DOHH2 (cell line): ENCODE measurements around the gene DENND1A.

Source experiments
- H3F3A ChIP-seq: fragments of 200-600 bp; sonication (generic), shearing (Covaris generic); 2 replicates; pipeline ENCODE4 v1.6.0; 2016; ENCODE audit warnings: antibody characterized with exemption, mild to moderate bottlenecking; ENCODE audit not compliant: control insufficient read depth, insufficient read depth
- H3K27ac ChIP-seq: fragments of 200-600 bp; sonication (generic); 2 replicates; pipeline ENCODE4 v1.5.1; 2014; ENCODE audit warnings: low read depth, mild to moderate bottlenecking, low read length, moderate library complexity
- H3K27me3 ChIP-seq: fragments of 200-600 bp; sonication (generic); 2 replicates; pipeline ENCODE4 v1.6.1; 2014; ENCODE audit warnings: mild to moderate bottlenecking, low read length, mixed read lengths; ENCODE audit not compliant: control insufficient read depth
- H3K36me3 ChIP-seq: fragments of 200-600 bp; sonication (generic); 2 replicates; pipeline ENCODE4 v1.6.1; 2014; ENCODE audit warnings: mild to moderate bottlenecking, low read length, moderate library complexity, mixed read lengths; ENCODE audit not compliant: control insufficient read depth
- H3K4me1 ChIP-seq: fragments of 200-600 bp; sonication (generic); 2 replicates; pipeline ENCODE4 v1.6.1; 2014; ENCODE audit warnings: mild to moderate bottlenecking, low read length, mixed read lengths; ENCODE audit not compliant: control insufficient read depth
- H3K4me2 ChIP-seq: fragments of 200-600 bp; sonication (generic); 2 replicates; pipeline ENCODE4 v1.6.0; 2014; ENCODE audit warnings: mild to moderate bottlenecking, low read length, moderate library complexity
- H3K4me3 ChIP-seq: fragments of 200-600 bp; sonication (generic); 2 replicates; pipeline ENCODE4 v1.5.1; 2014; ENCODE audit warnings: mild to moderate bottlenecking, low read length, mixed read lengths
- H3K79me2 ChIP-seq: fragments of 200-600 bp; sonication (generic); 2 replicates; pipeline ENCODE4 v1.6.1; 2014; ENCODE audit warnings: mild to moderate bottlenecking, low read length, mixed read lengths; ENCODE audit not compliant: control insufficient read depth
- H3K9me2 ChIP-seq: fragments of 200-600 bp; sonication (generic); replicated peaks from 2 replicates; pipeline ENCODE4 v1.6.1; 2014; ENCODE audit warnings: mild to moderate bottlenecking, low read length, mixed read lengths; ENCODE audit not compliant: control insufficient read depth
- H3K9me3 ChIP-seq: fragments of 200-600 bp; sonication (generic); 2 replicates; pipeline ENCODE4 v1.6.1; 2014; ENCODE audit warnings: antibody characterized with exemption, low read length, mixed read lengths; ENCODE audit not compliant: control insufficient read depth, insufficient read depth
- H4K20me1 ChIP-seq: fragments of 200-600 bp; sonication (generic); 2 replicates; pipeline ENCODE4 v1.6.0; 2014; ENCODE audit warnings: low read depth, mild to moderate bottlenecking, antibody characterized with exemption, low read length, moderate library complexity; ENCODE audit not compliant: control insufficient read depth, insufficient read depth
- CTCF ChIP-seq: fragments of 200-600 bp; sonication (generic); IDR thresholded peaks from one replicate; pipeline ENCODE4 v1.5.1; 2014; ENCODE audit warnings: antibody characterized with exemption, mild to moderate bottlenecking, low read depth, low read length; ENCODE audit not compliant: poor library complexity, severe bottlenecking
- EZH2phosphoT487 ChIP-seq: fragments of 200-600 bp; sonication (generic); IDR thresholded peaks from 2 replicates; pipeline ENCODE4 v1.6.1; 2017; ENCODE audit warnings: borderline replicate concordance, mild to moderate bottlenecking, antibody characterized with exemption, low read length, moderate library complexity, mixed read lengths

Gene DENND1A

GRCh38 chr9:123362856-123363255 lies 567.1 kb downstream of the DENND1A start:
- no peaks in the 10 kb centered on the region for H3K27me3 ChIP-seq
- H3K9me2 ChIP-seq, result no peaks in the 10 kb centered on the region
- no peak overlapping the region for H3K4me3 ChIP-seq
- no peaks in the 10 kb centered on the region for H3K9me3 ChIP-seq
- no peak overlapping the region for H3K27ac ChIP-seq
- H3F3A ChIP-seq, result no peaks in the 10 kb centered on the region
- no peaks in the 10 kb centered on the region for H4K20me1 ChIP-seq
- H3K4me2 ChIP-seq, result no peak overlapping the region
- peaks cover 26% of the 10 kb centered on the region for H3K4me1 ChIP-seq
- H3K36me3 ChIP-seq, result no peaks in the 10 kb centered on the region
- TF ChIP-seq CTCF, result no peak
- TF ChIP-seq EZH2phosphoT487, result no peak
- no peaks in the 10 kb centered on the region for H3K79me2 ChIP-seq

DNA sequence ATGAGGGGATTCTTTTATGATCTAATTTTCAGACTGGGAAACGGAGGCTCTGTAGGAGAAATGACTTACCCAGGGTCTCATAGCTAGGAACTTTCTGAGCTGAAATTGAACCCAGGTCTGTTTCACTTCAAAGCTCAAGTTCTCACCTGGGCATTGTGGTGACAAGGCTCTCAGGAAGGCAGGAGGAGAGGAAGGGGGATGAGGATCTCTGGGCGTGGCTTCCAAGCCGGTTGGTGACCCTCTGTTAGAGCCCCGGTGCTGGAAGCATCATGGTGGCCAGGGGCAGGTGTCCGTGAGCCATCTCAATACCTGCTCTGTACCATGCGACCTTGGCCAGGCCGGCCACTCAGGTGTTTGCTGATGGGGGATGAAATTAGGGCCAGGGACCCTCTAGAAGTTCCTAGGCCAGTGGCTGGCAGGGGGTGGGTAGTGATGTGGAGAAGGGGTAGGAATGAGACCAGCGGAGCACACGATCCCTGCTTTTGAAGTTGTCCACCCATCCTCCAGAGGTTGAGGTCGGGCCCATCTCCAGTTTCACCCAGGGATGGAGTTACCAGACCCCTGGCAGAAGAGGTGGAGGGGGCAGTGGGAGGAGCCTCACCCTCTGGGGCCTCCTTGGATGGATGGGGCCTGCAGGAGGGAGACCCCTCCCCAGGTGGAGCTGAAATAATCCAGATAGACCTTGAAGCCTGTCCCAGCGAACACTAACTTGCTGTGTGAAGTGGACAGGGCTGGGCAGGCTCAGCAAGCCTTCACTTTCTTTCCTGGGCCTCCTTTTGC lies 568.0 kb downstream of the DENND1A start:
- Histone ChIP-seq H3K27me3 (no peaks in the 10 kb centered on the region), H3K27ac (no peak overlapping the region), H3K36me3 (no peaks in the 10 kb centered on the region), H4K20me1 (no peaks in the 10 kb centered on the region), H3K9me2 (no peaks in the 10 kb centered on the region), H3K79me2 (no peaks in the 10 kb centered on the region), H3K4me3 (no peak overlapping the region), H3K9me3 (no peaks in the 10 kb centered on the region), H3F3A (no peaks in the 10 kb centered on the region), H3K4me2 (no peak overlapping the region), H3K4me1 (peaks cover 26% of the 10 kb centered on the region)
- TF ChIP-seq EZH2phosphoT487, result no peak
- TF ChIP-seq CTCF, result no peak

DNA sequence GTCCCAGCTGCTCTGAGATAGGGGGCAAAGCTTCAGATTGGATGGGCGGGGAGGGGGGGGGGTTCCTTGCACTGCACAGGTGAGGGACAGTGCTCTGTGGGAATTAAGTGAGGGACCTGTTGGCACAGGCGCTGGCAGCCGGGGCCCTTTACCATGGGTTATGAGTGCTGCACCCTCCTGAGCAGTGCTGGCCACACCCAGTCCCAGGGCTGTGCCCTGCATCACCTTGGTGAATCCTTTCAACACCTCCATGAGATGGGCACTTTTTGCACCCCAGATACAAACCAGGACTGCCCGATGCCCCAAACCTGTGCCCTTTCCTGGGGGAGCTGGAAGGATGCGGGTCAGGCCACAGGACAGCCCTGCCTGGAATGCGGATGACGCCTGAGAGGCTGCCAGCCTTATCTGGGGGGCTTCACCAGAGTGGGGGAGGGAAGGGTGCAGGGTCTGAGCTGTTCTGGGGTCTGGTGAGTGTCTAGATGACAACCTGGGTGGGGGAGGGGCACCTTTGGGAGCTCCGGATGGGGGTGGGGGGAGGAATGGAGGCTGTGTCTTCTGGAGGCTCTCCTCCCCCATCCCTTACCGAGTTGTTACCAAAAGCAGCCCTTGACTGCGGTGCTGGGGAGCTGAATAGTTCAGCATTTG lies 568.7 kb downstream of the DENND1A start:
- H3K4me1 ChIP-seq, result peaks cover 26% of the 10 kb centered on the region
- H3K4me3 ChIP-seq, result no peak overlapping the region
- H3K4me2 ChIP-seq, result no peak overlapping the region
- H3K27ac ChIP-seq, result no peak overlapping the region
- no peaks in the 10 kb centered on the region for H3K9me2 ChIP-seq
- H3K9me3 ChIP-seq, result no peaks in the 10 kb centered on the region
- H3K27me3 ChIP-seq, result no peaks in the 10 kb centered on the region
- no peaks in the 10 kb centered on the region for H4K20me1 ChIP-seq
- no peaks in the 10 kb centered on the region for H3K36me3 ChIP-seq
- H3F3A ChIP-seq, result no peaks in the 10 kb centered on the region
- H3K79me2 ChIP-seq, result no peaks in the 10 kb centered on the region
- TF ChIP-seq EZH2phosphoT487 (no peak), CTCF (no peak)
